H9 (cell line): Measurements from ENCODE around the gene NOS1AP. TPM values are rescaled to one million over a fixed set of nuclear protein-coding genes. Genes with fewer than 3 reads are reported as not detected.

ENCODE experiments used
- DNase-seq: peaks from one replicate; pipeline ENCODE4 v3.0.0-alpha.2; 2017
- H2AFZ ChIP-seq: one replicate; pipeline ENCODE4 v1.6.1; 2013; ENCODE audit warnings: mild to moderate bottlenecking, low read length, control low read depth, moderate library complexity
- H2AK5ac ChIP-seq: 2 replicates; pipeline ENCODE4 v1.6.1; 2013; ENCODE audit warnings: low read length, control low read depth, mixed read lengths; ENCODE audit not compliant: insufficient read length
- H2BK120ac ChIP-seq: one replicate; pipeline ENCODE4 v1.6.1; 2013; ENCODE audit warnings: low read depth, mild to moderate bottlenecking, low read length, control low read depth, inconsistent platforms; ENCODE audit not compliant: poor library complexity, severe bottlenecking
- H2BK12ac ChIP-seq: 2 replicates; pipeline ENCODE4 v1.6.1; 2013; ENCODE audit warnings: low read length, control low read depth, mixed read lengths, low read depth; ENCODE audit not compliant: insufficient read length
- H2BK15ac ChIP-seq: 2 replicates; pipeline ENCODE4 v1.6.1; 2013; ENCODE audit warnings: low read depth, low read length, control low read depth
- H2BK20ac ChIP-seq: one replicate; pipeline ENCODE4 v1.6.1; 2013; ENCODE audit warnings: low read depth, mild to moderate bottlenecking, low read length, control low read depth, inconsistent platforms; ENCODE audit not compliant: poor library complexity, severe bottlenecking
- H2BK5ac ChIP-seq: 2 replicates; pipeline ENCODE4 v1.6.1; 2013; ENCODE audit warnings: low read length, control low read depth, mixed read lengths; ENCODE audit not compliant: insufficient read length
- H3K14ac ChIP-seq: 2 replicates; pipeline ENCODE4 v1.6.1; 2013; ENCODE audit warnings: low read length, control low read depth; ENCODE audit not compliant: insufficient read depth
- H3K18ac ChIP-seq: 2 replicates; pipeline ENCODE4 v1.6.1; 2013; ENCODE audit warnings: low read depth, mild to moderate bottlenecking, mixed read lengths, low read length, control low read depth; ENCODE audit not compliant: insufficient read length
- H3K23ac ChIP-seq: 2 replicates; pipeline ENCODE4 v1.6.1; 2013; ENCODE audit warnings: low read length, control low read depth, mixed read lengths, low read depth; ENCODE audit not compliant: insufficient read length
- H3K23me2 ChIP-seq: 2 replicates; pipeline ENCODE4 v1.6.1; 2013; ENCODE audit warnings: low read depth, mild to moderate bottlenecking, mixed read lengths, low read length, control low read depth; ENCODE audit not compliant: insufficient read length, poor library complexity, severe bottlenecking
- H3K27ac ChIP-seq: 2 replicates; pipeline ENCODE4 v1.5.1; 2013; ENCODE audit warnings: low read length, control low read depth, mixed read lengths, low read depth; ENCODE audit not compliant: insufficient read length
- H3K27me3 ChIP-seq: 2 replicates; pipeline ENCODE4 v1.6.1; 2013; ENCODE audit warnings: low read length, control low read depth, inconsistent platforms; ENCODE audit not compliant: insufficient read depth
- H3K4ac ChIP-seq: 2 replicates; pipeline ENCODE4 v1.6.1; 2013; ENCODE audit warnings: low read depth, mild to moderate bottlenecking, control low read depth, inconsistent platforms, low read length, moderate library complexity
- H3K4me1 ChIP-seq: 2 replicates; pipeline ENCODE4 v1.6.1; 2013; ENCODE audit warnings: low read length, control low read depth, inconsistent platforms; ENCODE audit not compliant: insufficient read depth
- H3K4me2 ChIP-seq: 2 replicates; pipeline ENCODE4 v1.6.1; 2013; ENCODE audit warnings: low read length, control low read depth, mixed read lengths; ENCODE audit not compliant: insufficient read length, insufficient read depth
- H3K56ac ChIP-seq: 2 replicates; pipeline ENCODE4 v1.6.1; 2013; ENCODE audit warnings: low read depth, mild to moderate bottlenecking, mixed read lengths, low read length, control low read depth; ENCODE audit not compliant: insufficient read length
- H3K79me1 ChIP-seq: 2 replicates; pipeline ENCODE4 v1.6.1; 2013; ENCODE audit warnings: low read depth, mild to moderate bottlenecking, moderate library complexity, low read length, control low read depth, inconsistent platforms; ENCODE audit not compliant: insufficient read depth, poor library complexity, severe bottlenecking
- H3K79me2 ChIP-seq: 2 replicates; pipeline ENCODE4 v1.6.1; 2013; ENCODE audit warnings: low read length, control low read depth, inconsistent platforms; ENCODE audit not compliant: insufficient read depth
- H3K9ac ChIP-seq: 2 replicates; pipeline ENCODE4 v1.6.1; 2013; ENCODE audit warnings: low read length, control low read depth, mixed read lengths; ENCODE audit not compliant: insufficient read length; ENCODE audit errors: extremely low read depth
- H3K9me3 ChIP-seq: one replicate; pipeline ENCODE4 v1.6.1; 2013; ENCODE audit warnings: low read depth, low read length, inconsistent platforms; ENCODE audit not compliant: control insufficient read depth
- H3T11ph ChIP-seq: one replicate; pipeline ENCODE4 v1.6.1; 2013; ENCODE audit warnings: mild to moderate bottlenecking, low read length, control low read depth, inconsistent platforms
- H4K20me1 ChIP-seq: one replicate; pipeline ENCODE4 v1.6.1; 2013; ENCODE audit not compliant: control insufficient read depth, insufficient read length, insufficient read depth
- H4K5ac ChIP-seq: 2 replicates; pipeline ENCODE4 v1.6.1; 2013; ENCODE audit warnings: low read depth, mild to moderate bottlenecking, mixed read lengths, low read length, control low read depth; ENCODE audit not compliant: insufficient read length
- H4K8ac ChIP-seq: replicated peaks from 2 replicates; pipeline ENCODE4 v1.6.1; 2013; ENCODE audit warnings: low read length, control low read depth, mixed read lengths, low read depth; ENCODE audit not compliant: insufficient read length
- H4K91ac ChIP-seq: 2 replicates; pipeline ENCODE4 v1.6.1; 2013; ENCODE audit warnings: low read depth, mild to moderate bottlenecking, moderate library complexity, mixed read lengths, low read length, control low read depth; ENCODE audit not compliant: insufficient read length
- H3K27ac Mint-ChIP-seq, 3 experiments: 2 replicates in 2 of 3; 3 replicates in 1 of 3; pipeline ENCODE4 v1.8.0; 2020 to 2021; ENCODE audit warnings: mixed read lengths in 3 of 3, mild to moderate bottlenecking in 1 of 3, moderate library complexity in 1 of 3
- H3K27me3 Mint-ChIP-seq: 2 replicates; pipeline ENCODE4 v1.8.0; 2021; ENCODE audit warnings: low read depth, mild to moderate bottlenecking, moderate library complexity, mixed read lengths
- H3K36me3 Mint-ChIP-seq, 3 experiments: 2 replicates in 2 of 3; 3 replicates in 1 of 3; pipeline ENCODE4 v1.8.0; 2020 to 2021; ENCODE audit warnings: low read depth in 3 of 3, mixed read lengths in 3 of 3; ENCODE audit not compliant: insufficient read depth in 1 of 3
- H3K4me1 Mint-ChIP-seq, 2 experiments: 2 replicates each; pipeline ENCODE4 v1.8.0; 2020; ENCODE audit warnings: mixed read lengths in 2 of 2
- H3K4me3 Mint-ChIP-seq, 2 experiments: 2 replicates in 1 of 2; 3 replicates in 1 of 2; pipeline ENCODE4 v1.8.0; 2020 to 2021; ENCODE audit warnings: mild to moderate bottlenecking in 2 of 2, mixed read lengths in 2 of 2, moderate library complexity in 1 of 2
- H3K9me3 Mint-ChIP-seq, 2 experiments: 2 replicates in 1 of 2; 3 replicates in 1 of 2; pipeline ENCODE4 v1.8.0; 2020; ENCODE audit warnings: mild to moderate bottlenecking in 2 of 2, mixed read lengths in 2 of 2, moderate library complexity in 1 of 2
- WGBS: extraction: QIAGEN DNeasy Blood & Tissue Kit; methylation state at CpG from one replicate; pipeline ENCODE4 v1.1.7; 2013; ENCODE audit warnings: missing lambda C conversion rate, low lambda C conversion rate, mixed read lengths; ENCODE audit not compliant: insufficient read length; ENCODE audit errors: extremely low coverage; 5-methylcytosine and 5-hydroxymethylcytosine counted together
- total RNA-seq: library from RNA; stranded (reverse); gene quantifications from 2 replicates; pipeline ENCODE4 v1.2.1, GENCODE V29; 2021
- TF ChIP-seq, protein P1 (sequence below): fragments of 200-600 bp; sonication (generic); conservative IDR thresholded peaks from 3 replicates; pipeline ENCODE4 v1.8.0; 2021; ENCODE audit warnings: antibody characterized with exemption, mild to moderate bottlenecking

NOS1AP gene
- total RNA-seq, 1 experiment from 2014 or later = 8.4 TPM

DNA sequence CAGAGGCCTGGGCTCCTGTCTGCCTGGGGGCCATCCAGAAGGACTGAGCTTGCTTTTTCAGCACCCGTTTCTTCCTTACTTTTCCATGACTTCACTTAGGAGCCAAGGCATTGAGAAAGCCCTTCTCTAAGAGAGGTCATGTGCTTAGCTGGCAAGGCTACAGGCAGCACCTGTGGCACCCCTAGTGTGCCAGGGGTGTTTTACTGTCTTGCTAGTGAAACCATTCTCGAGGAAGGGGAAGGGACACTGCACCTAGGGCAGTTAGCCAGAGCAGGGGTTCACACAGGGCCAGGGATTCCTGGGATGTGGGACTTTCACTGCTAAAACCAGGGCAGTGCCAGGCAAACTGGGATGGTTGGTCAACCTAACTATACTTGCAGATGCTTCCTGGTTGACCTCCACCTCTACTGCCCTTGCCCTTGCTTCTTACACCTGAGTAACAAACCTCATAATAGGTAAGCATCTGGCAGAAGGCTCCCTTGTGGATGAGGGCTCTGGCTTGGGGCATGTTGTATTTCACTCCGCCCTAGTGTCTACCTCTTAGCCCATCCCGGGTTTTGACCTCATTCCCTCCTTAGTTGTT is 69.2 kb downstream of the NOS1AP start:
- Histone ChIP-seq H3K56ac (no peak overlapping the region), H3K4me2 (no peak overlapping the region), H2BK12ac (no peak overlapping the region), H3K27ac (no peak overlapping the region), H3K18ac (no peak overlapping the region), H3K14ac (no peak overlapping the region), H2AFZ (no peak overlapping the region), H3K79me2 (no peaks in the 10 kb centered on the region; the same call in 1 of the 2 replicates), H3K9me3 (no peaks in the 10 kb centered on the region), H3K4me1 (peaks cover 6% of the 10 kb centered on the region; the same call in 1 of the 2 replicates), H3K4ac (no peak overlapping the region), H3K79me1 (no peaks in the 10 kb centered on the region), H4K20me1 (no peaks in the 10 kb centered on the region), H2BK5ac (no peak overlapping the region), H4K91ac (no peak overlapping the region), H3K9ac (no peak overlapping the region), H4K5ac (no peak overlapping the region), H2BK120ac (no peak overlapping the region), H3K23ac (no peak overlapping the region), H4K8ac (no peak overlapping the region), H2BK20ac (no peak overlapping the region), H3K23me2 (no peaks in the 10 kb centered on the region), H3K27me3 (no peaks in the 10 kb centered on the region), H2BK15ac (no peak overlapping the region), H2AK5ac (no peak overlapping the region), H3T11ph (no peak overlapping the region)
- 0 out of 7 replicates have a peak overlapping the region, but pooled peaks of 1 of the 3 experiments have one; percentile 5 for H3K27ac Mint-ChIP-seq
- no peak for DNase-seq
- no peak overlapping the region for H3K4me3 Mint-ChIP-seq
- TF ChIP-seq, protein P1, sequence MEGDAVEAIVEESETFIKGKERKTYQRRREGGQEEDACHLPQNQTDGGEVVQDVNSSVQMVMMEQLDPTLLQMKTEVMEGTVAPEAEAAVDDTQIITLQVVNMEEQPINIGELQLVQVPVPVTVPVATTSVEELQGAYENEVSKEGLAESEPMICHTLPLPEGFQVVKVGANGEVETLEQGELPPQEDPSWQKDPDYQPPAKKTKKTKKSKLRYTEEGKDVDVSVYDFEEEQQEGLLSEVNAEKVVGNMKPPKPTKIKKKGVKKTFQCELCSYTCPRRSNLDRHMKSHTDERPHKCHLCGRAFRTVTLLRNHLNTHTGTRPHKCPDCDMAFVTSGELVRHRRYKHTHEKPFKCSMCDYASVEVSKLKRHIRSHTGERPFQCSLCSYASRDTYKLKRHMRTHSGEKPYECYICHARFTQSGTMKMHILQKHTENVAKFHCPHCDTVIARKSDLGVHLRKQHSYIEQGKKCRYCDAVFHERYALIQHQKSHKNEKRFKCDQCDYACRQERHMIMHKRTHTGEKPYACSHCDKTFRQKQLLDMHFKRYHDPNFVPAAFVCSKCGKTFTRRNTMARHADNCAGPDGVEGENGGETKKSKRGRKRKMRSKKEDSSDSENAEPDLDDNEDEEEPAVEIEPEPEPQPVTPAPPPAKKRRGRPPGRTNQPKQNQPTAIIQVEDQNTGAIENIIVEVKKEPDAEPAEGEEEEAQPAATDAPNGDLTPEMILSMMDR = no peak
- no peaks in the 10 kb centered on the region; a peak in 2 of 7 replicates for H3K36me3 Mint-ChIP-seq
- H3K27me3 Mint-ChIP-seq = no peaks in the 10 kb centered on the region
- peaks cover 30 to 42% of the 10 kb centered on the region in 2 experiments for H3K4me1 Mint-ChIP-seq
- WGBS = no CpG with 5 or more reads among the region's 4 CpGs
- H3K9me3 Mint-ChIP-seq = no peaks in the 10 kb centered on the region
